Prostate gland (tissue), 2 donors: Measurements from ENCODE around the gene RUNX3.

Experiments used
- CTCF ChIP-seq, 4 experiments: fragments of 200-600 bp in 2 of 4; fragments of 450-650 bp in 2 of 4; sonication (generic) in 2 of 4; IDR thresholded peaks; 1 replicate in 3 of 4; 2 replicates in 1 of 4; pipeline ENCODE4 v1.5.1; 2016 to 2019; ENCODE audit warnings: antibody characterized with exemption in 4 of 4, mild to moderate bottlenecking in 2 of 4, moderate library complexity in 2 of 4
- POLR2A ChIP-seq: fragments of 450-650 bp; IDR thresholded peaks from one replicate; pipeline ENCODE4 v1.6.1; 2016; ENCODE audit warnings: antibody characterized with exemption, mild to moderate bottlenecking

- TF ChIP-seq CTCF (IDR thresholded peaks at IDR 0.05) (no peak), POLR2A (no peak)
Measured at GRCh38 chr1:24969596-24970398, 39.7 kb upstream of the RUNX3 start.
